T-helper 2 cell treated with Interferon-gamma antibody and Interleukin-4, amounts not matched to agents 5 μg/mL and 100 μg/mL, for 36 hours (primary cell): Measurements from ENCODE around the gene NDST1.

Experiments
- DNase-seq: peaks from one replicate; pipeline ENCODE4 v3.0.0; 2021; ENCODE audit warnings: low spot score
- H3K27ac Mint-ChIP-seq: one replicate; pipeline ENCODE4 v1.8.0; 2021; ENCODE audit warnings: mild to moderate bottlenecking, mixed read lengths
- H3K27me3 Mint-ChIP-seq: one replicate; pipeline ENCODE4 v1.8.0; 2021; ENCODE audit warnings: low read depth, mixed read lengths
- H3K36me3 Mint-ChIP-seq: one replicate; pipeline ENCODE4 v1.8.0; 2021; ENCODE audit warnings: low read depth, mixed read lengths
- H3K4me1 Mint-ChIP-seq: one replicate; pipeline ENCODE4 v1.8.0; 2021; ENCODE audit warnings: low read depth, mixed read lengths
- H3K4me3 Mint-ChIP-seq: one replicate; pipeline ENCODE4 v1.8.0; 2022; ENCODE audit warnings: mild to moderate bottlenecking, moderate library complexity, mixed read lengths
- H3K9me3 Mint-ChIP-seq: one replicate; pipeline ENCODE4 v1.8.0; 2021; ENCODE audit warnings: mixed read lengths

NDST1 gene

DNA sequence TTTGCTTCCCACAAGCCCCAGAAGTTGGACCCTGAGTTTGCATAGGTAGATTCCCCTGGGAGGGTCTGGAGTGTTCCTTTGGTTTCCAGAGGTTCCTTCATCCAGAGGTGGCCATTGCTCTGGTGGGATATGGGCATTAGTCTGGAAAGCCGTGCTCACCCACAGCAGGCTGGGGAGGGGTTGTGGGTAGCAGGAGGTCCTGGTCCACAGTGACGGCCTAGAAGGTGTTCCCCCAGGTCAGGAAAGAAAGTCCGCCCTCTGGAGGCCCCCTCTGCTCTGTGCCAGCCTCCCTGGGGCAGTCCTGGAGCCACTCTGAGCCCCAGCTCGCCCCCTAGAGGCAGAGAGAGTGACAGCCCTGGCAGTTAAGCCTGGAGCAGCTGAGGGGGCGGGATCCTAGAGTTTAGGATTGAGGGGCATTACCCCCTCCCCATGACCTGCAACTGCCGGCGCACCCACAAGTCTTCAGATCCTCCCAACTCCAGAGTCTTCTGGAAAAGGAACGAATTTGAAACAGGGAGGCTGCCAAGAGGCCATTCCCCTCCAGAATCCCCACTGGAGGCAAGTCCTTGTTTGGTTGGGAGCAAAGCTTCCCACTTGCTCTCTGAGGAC lies 36.8 kb downstream of the NDST1 start:
- Mint-ChIP-seq H3K36me3 (no peaks in the 10 kb centered on the region), H3K4me3 (no peak overlapping the region), H3K27me3 (no peaks in the 10 kb centered on the region), H3K4me1 (no peaks in the 10 kb centered on the region), H3K27ac (no peak overlapping the region), H3K9me3 (no peaks in the 10 kb centered on the region)
- DNase-seq = peak; percentile 52

DNA sequence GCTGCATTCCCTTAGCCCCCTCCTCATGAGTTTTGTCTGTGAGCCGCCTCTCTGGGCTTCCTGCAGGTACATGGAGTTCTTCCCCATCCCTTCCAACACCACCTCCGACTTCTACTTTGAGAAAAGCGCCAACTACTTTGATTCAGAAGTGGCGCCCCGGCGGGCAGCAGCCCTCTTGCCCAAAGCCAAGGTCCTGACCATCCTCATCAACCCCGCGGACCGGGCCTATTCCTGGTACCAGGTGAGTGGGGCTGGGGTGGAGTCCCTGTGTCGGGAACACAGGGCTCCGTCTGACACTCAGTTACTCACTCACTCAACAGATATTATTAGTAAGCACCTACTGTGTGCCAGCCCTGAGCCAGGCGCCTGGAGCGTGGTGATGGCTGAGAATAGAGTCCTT lies 37.3 kb downstream of the NDST1 start:
- no peaks in the 10 kb centered on the region for H3K4me1 Mint-ChIP-seq
- no peak for DNase-seq
- H3K27me3 Mint-ChIP-seq = no peaks in the 10 kb centered on the region
- no peaks in the 10 kb centered on the region for H3K9me3 Mint-ChIP-seq
- no peak overlapping the region for H3K27ac Mint-ChIP-seq
- no peaks in the 10 kb centered on the region for H3K36me3 Mint-ChIP-seq
- no peak overlapping the region for H3K4me3 Mint-ChIP-seq

DNA sequence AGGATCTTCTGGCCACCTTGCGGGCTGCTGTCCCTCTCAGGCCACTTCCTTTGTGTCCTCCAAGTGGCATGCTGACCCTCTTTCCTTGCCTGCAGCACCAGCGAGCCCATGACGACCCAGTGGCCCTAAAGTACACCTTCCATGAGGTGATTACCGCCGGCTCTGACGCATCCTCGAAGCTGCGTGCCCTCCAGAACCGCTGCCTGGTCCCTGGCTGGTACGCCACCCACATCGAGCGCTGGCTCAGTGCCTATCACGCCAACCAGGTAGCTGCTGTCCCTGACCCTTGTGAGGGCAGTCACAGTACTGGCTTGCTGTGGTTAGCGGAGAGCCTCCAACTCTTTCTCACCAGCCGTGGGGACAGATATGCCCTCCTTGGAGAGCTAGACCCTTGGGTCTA lies 40.2 kb downstream of the NDST1 start:
- no peak overlapping the region for H3K27ac Mint-ChIP-seq
- H3K27me3 Mint-ChIP-seq = no peaks in the 10 kb centered on the region
- H3K9me3 Mint-ChIP-seq = no peaks in the 10 kb centered on the region
- H3K36me3 Mint-ChIP-seq = no peaks in the 10 kb centered on the region
- H3K4me1 Mint-ChIP-seq = no peaks in the 10 kb centered on the region
- H3K4me3 Mint-ChIP-seq = no peak overlapping the region
- no peak for DNase-seq

DNA sequence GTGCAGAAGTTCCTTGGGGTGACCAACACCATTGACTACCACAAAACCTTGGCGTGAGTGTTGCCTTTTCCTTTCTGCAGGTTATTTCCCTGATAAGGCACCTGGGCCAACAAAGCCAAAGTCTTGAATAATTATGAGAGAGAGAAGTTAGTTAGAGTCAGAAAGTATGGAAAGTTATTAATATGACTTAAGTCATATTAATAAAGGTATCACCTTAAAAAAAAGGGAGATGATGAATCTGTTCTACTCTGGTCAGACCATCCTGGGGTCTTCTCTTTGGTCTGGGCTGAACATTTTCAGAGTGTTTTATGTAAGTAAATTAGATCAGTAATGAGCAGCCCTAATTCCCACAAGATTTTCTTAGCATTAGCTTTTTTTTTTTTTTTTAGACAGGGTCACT lies 41.8 kb downstream of the NDST1 start:
- H3K36me3 Mint-ChIP-seq = no peaks in the 10 kb centered on the region

DNA sequence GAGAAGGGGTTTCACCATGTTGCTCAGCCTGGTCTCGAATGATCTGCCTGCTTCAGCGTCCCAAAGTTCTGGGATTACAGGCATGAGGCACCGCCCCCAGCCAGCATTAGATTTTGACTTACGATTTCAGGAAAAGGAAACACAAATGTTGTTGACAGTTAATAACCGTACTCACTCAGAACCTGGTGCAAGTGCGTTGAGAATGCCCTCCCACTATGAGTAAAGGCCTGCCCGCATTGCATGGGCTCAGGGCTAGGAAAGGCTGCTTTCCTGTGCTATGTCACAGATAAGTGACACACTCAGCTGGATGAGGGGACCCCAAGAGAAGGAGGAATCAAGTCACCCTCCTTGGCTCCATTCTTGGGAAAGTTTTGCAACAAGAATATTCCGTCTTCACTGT lies 42.4 kb downstream of the NDST1 start:
- H3K9me3 Mint-ChIP-seq = no peaks in the 10 kb centered on the region
- no peak overlapping the region for H3K4me3 Mint-ChIP-seq
- no peaks in the 10 kb centered on the region for H3K27me3 Mint-ChIP-seq
- no peak overlapping the region for H3K27ac Mint-ChIP-seq
- DNase-seq = no peak
- no peaks in the 10 kb centered on the region for H3K36me3 Mint-ChIP-seq
- H3K4me1 Mint-ChIP-seq = no peaks in the 10 kb centered on the region

More for the DNA sequence above, 41.8 kb downstream of the NDST1 start:
- H3K4me1 Mint-ChIP-seq = no peaks in the 10 kb centered on the region
- no peaks in the 10 kb centered on the region for H3K27me3 Mint-ChIP-seq
- H3K27ac Mint-ChIP-seq = no peak overlapping the region
- H3K4me3 Mint-ChIP-seq = no peak overlapping the region
- no peaks in the 10 kb centered on the region for H3K9me3 Mint-ChIP-seq
- DNase-seq = no peak

DNA sequence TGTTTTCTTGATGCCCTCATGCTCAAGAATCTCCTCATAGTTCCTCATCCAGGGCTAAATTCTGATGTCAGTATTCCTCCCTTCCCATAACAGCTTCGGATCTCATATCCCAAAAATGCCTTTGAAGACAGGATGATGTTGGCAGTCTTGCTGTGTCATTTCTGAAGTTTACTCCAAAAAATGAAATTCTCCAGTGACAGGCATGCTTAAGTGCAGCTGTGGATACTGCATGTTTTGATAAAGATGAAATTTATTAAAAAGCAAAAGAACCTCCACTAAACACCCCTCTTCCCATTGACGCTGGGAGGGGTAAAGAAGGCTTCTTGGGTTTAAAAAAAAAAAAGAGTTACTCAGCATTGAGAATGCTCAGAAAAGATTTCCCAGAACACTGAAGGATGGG lies 43.1 kb downstream of the NDST1 start:
- Mint-ChIP-seq H3K27me3 (no peaks in the 10 kb centered on the region), H3K4me1 (no peaks in the 10 kb centered on the region), H3K9me3 (no peaks in the 10 kb centered on the region), H3K36me3 (no peaks in the 10 kb centered on the region), H3K27ac (no peak overlapping the region), H3K4me3 (no peak overlapping the region)
- no peak for DNase-seq

DNA sequence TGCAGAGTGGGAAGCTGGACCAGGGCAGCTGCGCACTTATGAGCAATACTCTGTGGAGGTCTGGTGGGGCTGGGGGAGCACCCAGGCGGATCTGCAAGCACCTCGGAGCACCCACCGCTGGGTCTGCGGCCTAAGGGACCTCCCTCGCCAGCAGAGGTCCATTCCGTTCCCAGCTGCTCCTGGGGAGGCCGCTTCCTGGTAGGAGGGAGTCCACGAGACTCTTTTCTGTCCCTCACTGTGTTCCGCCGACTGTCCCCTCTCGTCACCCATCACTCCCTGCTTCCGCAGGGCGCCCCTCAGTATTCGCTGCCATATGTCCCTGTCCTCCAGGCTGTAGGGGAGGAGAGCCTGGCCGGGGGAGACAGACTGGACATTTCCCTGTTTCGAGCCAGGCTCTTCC lies 45.5 kb downstream of the NDST1 start:
- no peaks in the 10 kb centered on the region for H3K9me3 Mint-ChIP-seq
- no peaks in the 10 kb centered on the region for H3K4me1 Mint-ChIP-seq
- no peak overlapping the region for H3K4me3 Mint-ChIP-seq
- no peaks in the 10 kb centered on the region for H3K27me3 Mint-ChIP-seq
- H3K36me3 Mint-ChIP-seq = no peaks in the 10 kb centered on the region
- no peak for DNase-seq
- no peak overlapping the region for H3K27ac Mint-ChIP-seq

DNA sequence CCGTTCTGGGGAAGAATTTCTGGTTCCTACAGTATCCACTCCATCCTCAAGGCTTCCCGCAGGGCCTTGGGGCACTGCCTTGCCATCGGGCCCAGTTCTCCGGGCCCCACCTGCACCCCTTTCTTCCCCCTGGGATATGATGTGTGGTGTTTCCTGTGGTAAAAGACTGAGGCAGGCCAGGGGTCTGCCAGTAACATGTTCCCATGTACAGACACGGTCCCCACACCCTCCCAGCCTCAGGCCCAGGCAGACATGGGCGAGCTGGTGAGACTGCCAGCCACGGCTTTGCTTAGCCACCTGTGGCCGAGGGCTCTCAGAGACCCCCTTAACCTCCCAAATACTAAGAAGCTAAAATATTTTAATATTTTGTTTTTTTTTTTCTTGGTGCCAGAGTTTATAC lies 46.0 kb downstream of the NDST1 start:
- Mint-ChIP-seq H3K9me3 (no peaks in the 10 kb centered on the region), H3K36me3 (no peaks in the 10 kb centered on the region), H3K27ac (no peak overlapping the region)

DNA sequence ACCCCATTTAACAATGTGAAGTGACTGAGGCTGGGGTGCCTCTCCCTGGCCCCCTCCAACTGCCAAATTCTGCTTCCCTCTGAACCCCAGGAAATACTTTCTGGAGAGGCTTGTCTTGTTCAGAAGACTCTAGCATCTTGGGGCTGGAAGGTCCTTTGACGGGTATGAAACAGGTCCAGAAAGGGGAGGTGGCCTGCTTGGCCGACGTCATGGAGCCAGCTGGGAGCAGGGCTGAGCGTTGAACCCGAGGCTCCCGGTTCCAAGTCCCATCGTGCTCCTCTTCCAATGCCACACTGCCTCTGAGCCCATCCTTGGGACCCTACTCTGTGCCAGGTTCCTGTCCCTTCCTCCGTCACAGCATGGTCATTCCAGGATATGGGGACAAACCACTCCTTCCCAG lies 46.9 kb downstream of the NDST1 start:
- no peaks in the 10 kb centered on the region for H3K36me3 Mint-ChIP-seq
- H3K27me3 Mint-ChIP-seq = no peaks in the 10 kb centered on the region
- DNase-seq = no peak
- H3K4me1 Mint-ChIP-seq = no peaks in the 10 kb centered on the region
- H3K27ac Mint-ChIP-seq = no peak overlapping the region
- H3K9me3 Mint-ChIP-seq = no peaks in the 10 kb centered on the region
- no peak overlapping the region for H3K4me3 Mint-ChIP-seq

More for the DNA sequence above, 46.0 kb downstream of the NDST1 start:
- no peaks in the 10 kb centered on the region for H3K27me3 Mint-ChIP-seq
- DNase-seq = no peak
- H3K4me1 Mint-ChIP-seq = no peaks in the 10 kb centered on the region
- H3K4me3 Mint-ChIP-seq = no peak overlapping the region

DNA sequence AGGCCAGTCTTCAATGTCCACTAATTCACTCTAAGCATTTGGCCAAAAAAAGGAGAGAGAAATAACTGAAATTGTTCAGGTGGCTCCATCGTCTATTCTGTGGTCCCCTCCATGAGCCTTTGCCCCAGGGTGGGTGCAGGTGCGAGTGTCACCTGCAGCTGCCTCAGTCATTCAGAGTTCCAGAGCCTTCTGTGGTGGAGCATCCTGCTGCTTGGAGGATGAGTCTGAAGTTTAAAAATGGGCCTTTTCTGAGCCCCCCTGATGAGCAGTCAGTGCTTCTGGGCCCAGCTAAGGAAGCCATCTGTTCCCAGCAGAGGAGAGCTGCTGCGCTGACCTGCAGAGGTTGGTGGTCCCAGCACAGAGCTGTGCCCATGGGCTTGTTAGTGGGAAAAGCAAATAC lies 48.2 kb downstream of the NDST1 start:
- no peak for DNase-seq
- H3K4me1 Mint-ChIP-seq = no peaks in the 10 kb centered on the region
- no peaks in the 10 kb centered on the region for H3K36me3 Mint-ChIP-seq
- H3K27ac Mint-ChIP-seq = no peak overlapping the region
- H3K4me3 Mint-ChIP-seq = no peak overlapping the region
- no peaks in the 10 kb centered on the region for H3K9me3 Mint-ChIP-seq
- no peaks in the 10 kb centered on the region for H3K27me3 Mint-ChIP-seq

DNA sequence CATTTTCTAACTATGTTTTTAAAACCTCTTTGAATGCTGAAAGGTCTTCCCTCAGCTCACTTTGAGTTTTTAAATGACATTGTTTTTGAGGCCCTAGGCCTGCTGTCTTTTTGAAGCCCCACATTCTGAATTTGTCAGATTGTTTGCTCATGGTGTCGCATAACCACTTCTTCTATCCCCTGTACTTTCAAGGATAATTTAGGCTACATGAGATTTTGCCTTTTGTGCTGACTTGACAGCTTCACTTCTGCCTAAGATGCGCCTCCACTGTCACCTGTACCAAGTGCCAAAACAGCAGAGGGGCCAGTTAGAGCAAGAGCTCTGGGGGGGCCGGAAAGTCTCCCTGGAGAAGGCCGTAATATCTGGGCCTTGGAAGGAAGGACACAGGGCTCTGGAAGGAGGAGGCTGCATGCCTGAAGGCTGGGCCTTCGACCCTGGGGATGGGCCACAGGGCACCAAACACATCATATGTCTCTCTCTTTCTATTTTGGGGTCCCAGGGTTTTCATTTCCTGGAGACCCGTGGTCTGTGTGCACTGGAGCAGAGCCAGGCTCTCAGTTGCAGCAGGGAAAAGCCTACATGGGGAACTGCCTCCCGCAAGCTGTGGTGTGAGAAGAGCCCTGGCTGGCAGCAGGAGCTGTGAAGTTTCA lies 49.1 kb downstream of the NDST1 start:
- Mint-ChIP-seq H3K9me3 (no peaks in the 10 kb centered on the region), H3K27me3 (no peaks in the 10 kb centered on the region), H3K4me1 (no peaks in the 10 kb centered on the region), H3K36me3 (no peaks in the 10 kb centered on the region), H3K27ac (no peak overlapping the region), H3K4me3 (no peak overlapping the region)
- DNase-seq = no peak

DNA sequence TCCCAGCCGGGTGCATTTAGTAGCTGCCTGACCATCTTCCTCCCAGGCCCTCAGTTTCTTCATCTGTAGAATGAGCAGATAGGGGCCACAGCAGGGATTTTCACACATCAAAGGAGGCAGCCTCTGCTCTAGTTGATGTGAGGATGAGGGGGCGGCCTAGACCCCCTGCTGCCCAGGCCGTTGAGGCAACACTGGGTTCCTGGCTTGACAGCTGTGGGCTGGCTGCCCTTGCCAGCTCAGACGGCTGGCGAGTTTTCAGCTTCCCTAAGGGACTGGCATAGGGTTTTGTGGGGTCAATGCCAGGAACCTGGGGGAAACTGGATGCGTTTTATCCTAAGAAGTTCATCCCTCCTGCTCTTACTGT lies 49.6 kb downstream of the NDST1 start:
- Mint-ChIP-seq H3K27ac (no peak overlapping the region), H3K4me3 (no peak overlapping the region), H3K9me3 (no peaks in the 10 kb centered on the region), H3K27me3 (no peaks in the 10 kb centered on the region), H3K36me3 (no peaks in the 10 kb centered on the region), H3K4me1 (no peaks in the 10 kb centered on the region)
- no peak for DNase-seq

DNA sequence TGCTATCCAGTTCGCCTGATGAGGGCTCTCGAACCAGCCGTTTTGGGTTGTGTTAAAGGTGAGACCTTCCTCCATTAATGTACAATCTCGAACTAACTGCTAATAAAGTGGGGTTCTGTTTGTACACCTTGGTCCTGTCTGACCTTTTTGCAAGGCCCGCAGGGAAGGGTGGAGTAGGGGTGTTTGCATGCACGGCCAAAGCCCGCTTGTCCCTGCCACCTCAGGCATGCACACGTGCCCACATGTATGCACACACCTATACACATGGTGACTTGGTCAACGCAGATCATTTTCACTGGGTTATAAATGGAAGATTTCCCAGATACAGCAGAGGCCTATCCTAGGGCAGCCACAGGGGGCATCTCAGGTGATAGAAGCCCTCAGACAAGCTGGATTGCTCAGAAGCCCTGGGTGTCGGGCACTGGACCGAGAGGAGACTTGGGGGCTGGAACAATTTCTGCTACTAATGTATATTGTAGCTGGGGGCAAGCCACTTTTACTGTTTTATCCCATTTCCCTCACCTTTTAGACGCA lies 50.2 kb downstream of the NDST1 start:
- H3K36me3 Mint-ChIP-seq = no peaks in the 10 kb centered on the region
- peaks cover 5% of the 10 kb centered on the region for H3K4me1 Mint-ChIP-seq
- DNase-seq = no peak
- no peak overlapping the region for H3K4me3 Mint-ChIP-seq
- no peak overlapping the region for H3K27ac Mint-ChIP-seq
- no peaks in the 10 kb centered on the region for H3K9me3 Mint-ChIP-seq
- peaks cover 3% of the 10 kb centered on the region for H3K27me3 Mint-ChIP-seq

DNA sequence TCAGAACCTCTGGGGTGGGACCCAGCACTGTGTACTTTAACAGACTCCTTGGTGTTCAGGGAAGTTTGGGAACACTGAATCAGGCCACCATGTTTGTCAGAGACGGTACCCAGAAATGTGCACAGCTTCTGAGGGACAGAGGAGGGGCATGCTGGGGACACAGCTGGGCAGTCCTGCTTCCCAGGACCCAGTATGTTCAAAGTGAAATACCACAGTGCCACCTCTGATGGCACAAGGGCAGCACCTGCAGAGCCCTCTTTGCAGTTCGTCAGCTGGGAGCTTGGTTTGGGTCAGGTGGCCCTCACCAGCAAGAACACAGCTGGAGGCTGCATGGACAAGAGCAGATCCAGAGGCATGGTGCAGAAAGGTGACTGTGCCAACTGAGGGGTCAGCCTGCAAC lies 51.2 kb downstream of the NDST1 start:
- Mint-ChIP-seq H3K4me1 (peaks cover 5% of the 10 kb centered on the region), H3K4me3 (no peak overlapping the region), H3K9me3 (no peaks in the 10 kb centered on the region), H3K27me3 (peaks cover 4% of the 10 kb centered on the region), H3K36me3 (no peaks in the 10 kb centered on the region), H3K27ac (no peak overlapping the region)
- DNase-seq = no peak

DNA sequence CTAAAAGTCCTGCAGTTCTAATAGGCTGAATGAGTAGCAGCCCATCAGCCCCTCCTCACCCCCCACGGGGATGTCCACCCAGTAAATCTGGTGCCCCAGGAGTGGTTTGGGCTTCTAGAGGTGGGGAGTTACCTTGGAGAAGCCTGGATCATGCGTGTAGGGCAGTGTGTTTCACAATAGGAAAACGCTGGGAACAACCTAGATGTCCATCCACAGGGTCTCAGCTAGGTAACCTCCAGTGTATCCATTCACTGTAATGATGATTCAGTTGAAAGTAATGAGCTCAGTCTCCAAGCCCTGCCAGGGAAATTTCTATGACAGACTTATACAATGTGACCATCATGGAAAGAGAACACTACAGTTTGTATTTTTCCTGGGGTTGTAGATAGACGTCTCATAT lies 51.8 kb downstream of the NDST1 start:
- Mint-ChIP-seq H3K27me3 (peaks cover 5% of the 10 kb centered on the region), H3K9me3 (no peaks in the 10 kb centered on the region), H3K4me1 (peaks cover 5% of the 10 kb centered on the region), H3K4me3 (no peak overlapping the region), H3K27ac (no peak overlapping the region), H3K36me3 (no peaks in the 10 kb centered on the region)
- no peak for DNase-seq
